IMR-90 (cell line): ENCODE results near the gene HADH.

Experiments used
- MAZ ChIP-seq: IDR thresholded peaks from 2 replicates; pipeline ENCODE4 v1.6.1; 2012; ENCODE audit warnings: low read depth, mild to moderate bottlenecking, low read length, improper control_type of control experiment, moderate library complexity, borderline replicate concordance
- POLR2A ChIP-seq: IDR thresholded peaks from 2 replicates; pipeline ENCODE4 v1.6.1; 2012; ENCODE audit warnings: mild to moderate bottlenecking, low read depth, low read length

DNA sequence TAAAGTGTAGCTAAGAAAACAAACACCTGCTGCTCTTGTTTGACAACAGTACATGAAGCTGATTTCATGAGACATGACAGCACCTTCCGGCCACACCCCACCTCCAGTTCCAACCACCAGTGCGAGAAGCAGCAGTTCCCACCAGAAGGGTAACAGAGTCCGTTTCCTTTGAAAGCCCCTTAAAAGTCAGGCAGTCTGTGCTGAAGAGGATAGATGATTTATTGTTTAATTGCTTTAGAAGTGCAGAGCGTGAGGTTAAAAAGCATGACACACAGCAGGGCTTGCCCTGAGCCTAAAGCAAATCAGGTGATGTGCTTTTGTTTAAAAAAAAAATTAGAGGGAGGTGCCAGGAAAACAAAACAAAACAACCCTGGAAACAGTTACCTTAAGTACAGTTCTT lies 82.6 kb downstream of the HADH start:
- TF ChIP-seq POLR2A, result no peak
- TF ChIP-seq MAZ, result no peak
